Bronchial epithelial cell (primary cell): ENCODE data around the gene COL26A1. TPM values are rescaled to one million over a fixed set of nuclear protein-coding genes. Genes with fewer than 3 reads are reported as not detected.

Experiments
- DNase-seq: peaks from one replicate; pipeline ENCODE4 v3.0.0-alpha.2; 2010; ENCODE audit warnings: low read depth
- FAIRE-seq: peaks from 2 replicates; lab custom pipeline; 2011; peaks lifted over from hg19 to GRCh38; lab: Jason Lieb, UNC
- H3K27me3 ChIP-seq: 2 replicates; pipeline ENCODE4 v1.5.1; 2011; ENCODE audit warnings: low read length; ENCODE audit not compliant: control insufficient read depth, insufficient read depth
- H3K36me3 ChIP-seq: 2 replicates; pipeline ENCODE4 v1.5.1; 2011; ENCODE audit warnings: low read length; ENCODE audit not compliant: control insufficient read depth, insufficient read depth
- H3K4me3 ChIP-seq: 2 replicates; pipeline ENCODE4 v1.5.1; 2011; ENCODE audit warnings: mild to moderate bottlenecking, low read depth, low read length, control low read depth
- CTCF ChIP-seq: IDR thresholded peaks from 2 replicates; pipeline ENCODE4 v1.5.1; 2011; ENCODE audit warnings: mild to moderate bottlenecking, moderate library complexity, low read length, control low read depth, inconsistent platforms; ENCODE audit not compliant: insufficient read depth, severe bottlenecking
- total RNA-seq: library from RNA; depleted of rRNA; stranded (reverse); fragments of >200 nt; gene quantifications from 2 replicates; pipeline ENCODE4 v1.2.1, GENCODE V29; 2014

Gene COL26A1
- total RNA-seq, 1 donor from 2014 or later: not detected

DNA sequence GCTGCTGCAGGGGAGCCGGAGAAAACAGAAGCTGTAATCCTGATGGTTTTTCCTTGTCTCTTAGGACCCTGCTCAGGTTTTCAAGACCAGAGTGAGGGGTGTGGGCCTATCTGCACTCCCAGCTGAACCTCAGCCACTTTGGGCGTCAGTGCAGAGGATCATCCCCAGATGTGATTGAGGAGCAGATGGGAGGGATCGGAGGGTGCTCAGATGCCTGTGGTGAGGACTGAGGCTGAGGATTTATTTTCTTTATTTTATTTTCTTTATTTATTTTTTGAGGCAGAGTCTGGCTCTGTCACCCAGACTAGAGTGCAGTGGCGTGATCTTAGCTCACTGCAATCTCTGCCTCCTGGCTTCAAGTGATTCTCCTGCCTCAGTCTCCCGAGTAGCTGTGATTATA, 13.9 kb downstream of the COL26A1 start:
- H3K36me3 ChIP-seq: no peaks in the 10 kb centered on the region
- H3K27me3 ChIP-seq: peaks cover 7% of the 10 kb centered on the region
- no peak overlapping the region for H3K4me3 ChIP-seq
- no peak for TF ChIP-seq CTCF
- DNase-seq (no peak), FAIRE-seq (no peak)

DNA sequence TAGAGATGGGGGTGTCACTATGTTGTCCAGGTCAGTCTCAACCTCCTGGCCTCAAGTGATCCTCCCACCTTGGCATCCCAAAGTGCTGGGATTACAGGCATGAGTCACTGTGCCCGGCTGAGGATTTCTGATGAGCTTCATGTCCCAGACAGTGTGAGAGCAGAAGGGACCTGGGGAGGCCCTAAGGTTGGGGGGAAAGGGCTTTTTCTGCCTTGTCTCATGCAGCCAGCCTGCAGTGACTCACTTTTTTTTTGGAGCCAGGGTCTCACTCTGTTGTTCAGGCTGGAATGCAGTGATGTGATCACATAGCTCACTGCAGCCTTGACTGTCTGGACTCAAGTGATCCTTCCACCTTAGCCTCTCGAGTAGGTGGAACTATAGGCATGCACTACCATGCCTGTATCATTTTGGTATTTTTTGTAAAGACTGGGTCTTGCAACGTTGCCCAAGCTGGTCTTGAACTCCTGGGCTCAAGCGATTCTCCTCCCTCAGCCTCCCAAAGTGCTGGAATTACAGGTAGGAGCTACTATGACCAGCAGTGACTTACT, 14.6 kb downstream of the COL26A1 start:
- Histone ChIP-seq H3K4me3 (no peak overlapping the region), H3K36me3 (no peaks in the 10 kb centered on the region), H3K27me3 (peaks cover 7% of the 10 kb centered on the region)
- DNase-seq: no peak
- no peak for TF ChIP-seq CTCF
- FAIRE-seq: no peak

GRCh38 chr7:101378751-101379174, 16.1 kb downstream of the COL26A1 start:
- no peak for FAIRE-seq
- Histone ChIP-seq H3K4me3 (no peak overlapping the region), H3K27me3 (peaks cover 5% of the 10 kb centered on the region), H3K36me3 (no peaks in the 10 kb centered on the region)
- TF ChIP-seq CTCF: no peak
- DNase-seq: no peak

DNA sequence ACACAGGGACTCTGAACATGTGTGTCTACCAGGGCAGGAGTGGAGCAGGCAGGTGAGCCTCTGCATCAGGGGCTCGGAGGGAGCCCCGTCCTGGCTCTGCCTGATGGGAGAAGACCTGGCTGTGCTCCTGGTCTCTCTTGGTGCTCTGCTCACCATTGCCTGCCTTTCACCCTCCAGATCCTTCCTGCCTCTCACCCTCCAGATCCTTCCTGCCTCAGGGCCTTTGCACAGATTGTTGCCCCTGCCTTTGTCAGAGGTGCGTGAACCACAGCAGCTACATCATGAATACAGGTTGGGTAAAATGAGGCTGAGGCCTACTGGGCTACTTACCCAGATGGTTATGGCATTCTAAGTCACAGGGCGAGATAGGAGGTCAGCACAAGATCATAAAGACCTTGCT, 16.6 kb downstream of the COL26A1 start:
- Histone ChIP-seq H3K4me3 (no peak overlapping the region), H3K36me3 (no peaks in the 10 kb centered on the region), H3K27me3 (peaks cover under 1% of the 10 kb centered on the region)
- TF ChIP-seq CTCF: no peak
- no peak for DNase-seq
- peak; percentile 7 for FAIRE-seq

GRCh38 chr7:101381549-101382111, 19.0 kb downstream of the COL26A1 start:
- no peaks in the 10 kb centered on the region for H3K36me3 ChIP-seq
- no peak for FAIRE-seq
- no peak overlapping the region for H3K4me3 ChIP-seq
- no peaks in the 10 kb centered on the region for H3K27me3 ChIP-seq
- no peak for TF ChIP-seq CTCF
- no peak for DNase-seq

DNA sequence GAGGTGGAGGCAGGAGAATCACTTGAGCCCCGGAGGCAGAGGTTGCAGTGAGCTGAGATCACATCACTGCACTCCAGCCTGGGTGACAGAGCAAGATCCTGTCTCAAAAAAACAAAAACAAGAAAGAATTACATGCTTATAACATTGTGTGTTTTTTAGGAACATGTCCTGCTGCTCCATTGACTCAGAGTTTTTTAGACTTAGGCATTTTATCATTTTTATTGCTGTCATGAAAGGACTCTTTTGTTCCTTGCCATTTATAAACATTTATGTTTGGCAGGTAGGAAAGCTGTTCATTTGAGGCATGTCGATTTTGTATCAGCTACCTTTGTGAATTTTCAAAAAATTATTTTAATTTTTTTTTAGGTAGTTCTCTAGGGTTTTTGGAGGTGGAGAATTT, 20.3 kb downstream of the COL26A1 start:
- Histone ChIP-seq H3K36me3 (no peaks in the 10 kb centered on the region), H3K4me3 (no peak overlapping the region), H3K27me3 (no peaks in the 10 kb centered on the region)
- DNase-seq: no peak
- FAIRE-seq: no peak
- TF ChIP-seq CTCF: no peak
